A673 (cell line): ENCODE data around the gene LPP. TPM values are rescaled to one million over a fixed set of nuclear protein-coding genes. Genes with fewer than 3 reads are reported as not detected.

ENCODE experiments used
- BruUV-seq: library from RNA; stranded (reverse); fragments of 400-500 nt; replicated peaks from 2 replicates; lab custom pipeline; 2021; lab: Mats Ljungman, UMichigan
- CTCF ChIA-PET: fragments of 300-600 bp; sonication (Branson Sonifier 250); formaldehyde crosslinking; loops from one replicate; lab custom pipeline; 2022; ENCODE audit warnings: antibody characterized with exemption; lab: Charles Lee
- POLR2A ChIA-PET: fragments of 300-600 bp; sonication (Branson Sonifier 250); formaldehyde crosslinking; loops from one replicate; lab custom pipeline; 2022; ENCODE audit warnings: antibody characterized with exemption; ENCODE audit not compliant: low non-redundant PET; lab: Charles Lee
- DNase-seq: peaks from one replicate; pipeline ENCODE4 v3.0.0-alpha.2; 2015; ENCODE audit warnings: low spot score
- H3K27ac ChIP-seq: fragments of 200-600 bp; sonication (generic); 2 replicates; pipeline ENCODE4 v1.5.1; 2016; ENCODE audit warnings: mixed run types, low read depth, mild to moderate bottlenecking, mixed read lengths, antibody characterized with exemption, low read length; ENCODE audit not compliant: poor library complexity, severe bottlenecking
- H3K27me3 ChIP-seq: fragments of 200-600 bp; sonication (generic); replicated peaks from 2 replicates; pipeline ENCODE4 v1.6.1; 2017; ENCODE audit warnings: mixed run types, low read depth, mild to moderate bottlenecking, mixed read lengths, antibody characterized with exemption, low read length; ENCODE audit not compliant: insufficient read depth, poor library complexity
- H3K36me3 ChIP-seq: fragments of 200-600 bp; sonication (generic); 2 replicates; pipeline ENCODE4 v1.6.1; 2016; ENCODE audit warnings: mixed run types, mild to moderate bottlenecking, mixed read lengths, antibody characterized with exemption, low read length; ENCODE audit not compliant: insufficient read depth, poor library complexity, severe bottlenecking
- H3K4me1 ChIP-seq: fragments of 200-600 bp; sonication (generic); 2 replicates; pipeline ENCODE4 v1.6.1; 2017; ENCODE audit warnings: mixed run types, mild to moderate bottlenecking, mixed read lengths, antibody characterized with exemption, low read length; ENCODE audit not compliant: insufficient read depth, poor library complexity, severe bottlenecking
- H3K4me3 ChIP-seq: fragments of 200-600 bp; sonication (generic); 2 replicates; pipeline ENCODE4 v1.5.1; 2016; ENCODE audit warnings: low read depth, mixed run types, mild to moderate bottlenecking, mixed read lengths, low read length; ENCODE audit not compliant: poor library complexity, severe bottlenecking
- H3K9me3 ChIP-seq: fragments of 200-600 bp; sonication (generic); 2 replicates; pipeline ENCODE4 v1.6.1; 2016; ENCODE audit warnings: mixed run types, low read depth, mild to moderate bottlenecking, mixed read lengths, antibody characterized with exemption, low read length; ENCODE audit not compliant: poor library complexity, severe bottlenecking
- CTCF ChIP-seq: fragments of 300-800, 200-600 bp; sonication (generic); conservative IDR thresholded peaks from 2 replicates; pipeline ENCODE4 v1.5.1; 2017; ENCODE audit warnings: low read depth, mild to moderate bottlenecking, antibody characterized with exemption, low read length, moderate library complexity, mixed read lengths
- EZH2 ChIP-seq: fragments of 200-600 bp; sonication (generic); IDR thresholded peaks from 2 replicates; pipeline ENCODE4 v1.6.1; 2017; ENCODE audit warnings: borderline replicate concordance, low read depth, mild to moderate bottlenecking, mixed read lengths, antibody characterized with exemption, low read length; ENCODE audit not compliant: poor library complexity, severe bottlenecking
- intact Hi-C: fragments of 100-400 bp; cut with micrococcal nuclease; formaldehyde crosslinking; loops from one replicate; pipeline ENCODE4 v1.10.0; 2022; ENCODE audit not compliant: unreplicated experiment
- total RNA-seq: library from RNA; stranded (reverse); gene quantifications from 2 replicates; pipeline ENCODE4 v1.2.3, GENCODE V29; 2021

Gene LPP
- total RNA-seq, 1 experiment from 2014 or later = 39.7 TPM

- intact Hi-C loops = no loop called here
- H3K4me3 ChIP-seq = no peak overlapping the region
- DNase-seq = no peak
- no peak for TF ChIP-seq EZH2
- no peak for TF ChIP-seq CTCF
- no peaks in the 10 kb centered on the region for H3K27me3 ChIP-seq
- no TSS peak for BruUV-seq
- POLR2A ChIA-PET = no interaction called here
- no peaks in the 10 kb centered on the region for H3K9me3 ChIP-seq
- no peaks in the 10 kb centered on the region for H3K36me3 ChIP-seq
- peaks cover 7% of the 10 kb centered on the region for H3K4me1 ChIP-seq
- no peak overlapping the region for H3K27ac ChIP-seq
- CTCF ChIA-PET = no interaction called here
Measured at GRCh38 chr3:188170461-188171459, 16.8 kb downstream of the LPP start.

DNA sequence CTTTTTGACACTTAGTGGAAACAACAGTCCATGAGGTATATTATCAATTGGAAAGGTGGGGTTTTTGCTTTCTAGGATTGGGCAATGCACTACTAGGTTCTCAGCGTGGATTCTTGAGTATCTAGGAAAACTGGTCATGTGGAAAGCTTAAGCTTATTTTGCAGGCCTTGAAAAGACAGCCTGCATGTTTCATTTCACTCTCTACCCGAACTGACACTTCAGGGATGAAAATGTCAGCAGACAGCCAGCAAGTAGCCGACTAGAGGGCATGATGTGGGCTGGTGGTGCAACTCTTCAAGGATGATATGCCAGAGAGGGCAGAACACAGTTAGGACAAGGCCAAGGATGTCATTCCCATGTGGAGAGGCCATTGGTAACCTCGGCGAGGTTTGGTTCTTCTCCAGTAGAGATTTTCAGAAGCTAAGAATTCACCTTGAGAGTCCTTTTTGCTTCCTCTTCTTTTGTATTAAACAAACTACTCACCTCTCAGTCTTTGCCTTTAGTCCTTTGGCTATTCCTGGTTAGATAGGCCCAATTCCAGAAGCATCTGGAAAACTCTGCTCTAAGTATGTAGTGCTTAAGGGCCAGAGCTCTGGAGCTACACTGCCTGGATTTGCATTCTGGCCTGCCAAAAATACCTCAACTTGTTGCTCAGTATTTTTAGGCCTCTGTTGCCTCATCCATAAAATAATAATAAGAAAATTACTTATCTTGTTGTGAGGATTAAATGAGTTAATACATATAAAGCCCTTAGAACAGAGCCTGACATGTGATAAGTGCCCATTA lies 17.9 kb downstream of the LPP start:
- Histone ChIP-seq H3K4me1 (peaks cover 3% of the 10 kb centered on the region), H3K4me3 (no peak overlapping the region), H3K36me3 (no peaks in the 10 kb centered on the region), H3K9me3 (no peaks in the 10 kb centered on the region), H3K27ac (no peak overlapping the region), H3K27me3 (no peaks in the 10 kb centered on the region)
- no peak for DNase-seq
- CTCF ChIA-PET = no interaction called here
- TF ChIP-seq EZH2 (no peak), CTCF (no peak)
- intact Hi-C loops = no loop called here
- BruUV-seq = no TSS peak
- POLR2A ChIA-PET = no interaction called here

DNA sequence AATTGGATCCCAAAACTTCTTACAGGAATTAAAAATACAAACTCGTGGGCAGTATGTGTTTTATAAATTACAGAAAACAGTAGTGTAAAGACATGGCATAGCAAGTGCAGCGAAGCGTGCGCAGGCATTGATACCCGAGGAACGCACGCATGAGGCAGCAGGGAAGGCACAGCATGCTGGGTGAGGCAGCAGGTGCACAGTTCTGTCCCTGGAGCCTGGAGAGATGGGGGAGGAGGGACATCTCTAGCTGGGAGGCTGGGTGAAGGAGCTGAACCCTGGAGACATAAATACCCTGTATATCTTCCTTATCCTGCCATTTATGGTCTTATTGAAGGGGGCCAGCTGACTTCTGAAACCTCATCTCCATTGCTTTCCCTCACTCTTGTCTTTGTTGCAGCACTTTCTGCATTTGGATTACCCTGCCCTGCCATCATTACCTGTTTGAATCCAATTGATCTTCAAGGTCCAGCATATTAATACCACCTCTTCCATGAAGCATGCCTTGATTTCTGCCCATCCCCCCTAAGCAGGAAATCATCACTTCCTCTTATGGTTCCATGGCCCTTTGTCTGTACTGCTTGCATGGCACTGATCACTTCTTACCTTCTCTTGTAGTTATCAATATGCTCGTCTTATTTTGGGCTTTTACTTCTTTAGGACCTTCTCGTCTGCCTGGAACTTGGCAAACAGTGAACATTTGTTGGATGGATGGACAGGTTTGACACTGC lies 20.5 kb downstream of the LPP start:
- ChIA-PET POLR2A (no interaction called here), CTCF (no interaction called here)
- H3K27me3 ChIP-seq = no peaks in the 10 kb centered on the region
- TF ChIP-seq CTCF = no peak
- no peak for TF ChIP-seq EZH2
- BruUV-seq = no TSS peak
- H3K4me1 ChIP-seq = peaks cover 3% of the 10 kb centered on the region
- DNase-seq = no peak
- H3K9me3 ChIP-seq = no peaks in the 10 kb centered on the region
- no peak overlapping the region for H3K27ac ChIP-seq
- intact Hi-C loops = no loop called here
- no peak overlapping the region for H3K4me3 ChIP-seq
- H3K36me3 ChIP-seq = no peaks in the 10 kb centered on the region
